ENCODE results near the gene CXCR2.

DNA sequence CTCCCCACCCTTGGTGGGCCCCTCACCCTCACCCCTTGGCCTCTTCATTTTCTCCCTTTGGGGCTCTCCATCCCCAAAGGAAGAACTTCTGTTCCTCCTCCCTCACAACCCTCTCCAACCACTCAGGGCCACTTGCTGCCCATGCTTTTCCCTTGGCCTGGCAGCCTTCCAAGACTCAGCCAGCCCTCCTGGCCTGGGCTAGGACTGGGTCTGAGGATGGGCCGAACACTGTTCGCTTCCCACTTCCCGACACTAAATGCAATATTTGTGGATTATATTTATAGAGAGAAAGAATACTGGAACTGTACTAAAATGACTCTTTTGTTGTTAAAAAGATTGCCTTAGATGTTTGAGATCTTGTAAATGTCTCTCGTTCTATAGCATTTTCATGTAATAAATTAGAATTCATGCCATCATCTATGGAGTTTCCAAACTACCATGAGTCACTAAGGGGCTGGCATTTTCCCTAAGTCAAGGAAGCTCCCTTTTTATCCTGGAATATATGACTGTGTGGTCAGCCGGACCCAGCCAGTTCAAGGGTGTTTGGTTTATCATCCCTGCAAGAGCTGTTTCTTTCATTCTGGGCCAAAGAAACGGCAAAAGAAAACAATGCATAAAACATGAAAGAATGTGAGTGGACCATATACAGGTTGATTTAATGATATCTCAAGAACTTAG, 3.8 kb downstream of the CXCR2 start:
- TF ChIP-seq POLR2A (IDR thresholded peaks at IDR 0.05) = no peak
- no peak for TF ChIP-seq CTCF (IDR thresholded peaks at IDR 0.05)
